AG20443 (cell line): Measurements from ENCODE around the gene CORO1A.
"Not testable (repeated sequence)": the region's sequence is repeated elsewhere in the genome, so short reads cannot be mapped to it uniquely, and the experiment has no call there.

Source experiments
- DNase-seq: peaks from one replicate; pipeline ENCODE4 v3.0.0; 2012; ENCODE audit warnings: low spot score, mixed read lengths

Gene CORO1A

GRCh38 chr16:30205541-30206236, 22.3 kb downstream of the CORO1A start:
- not testable (repeated sequence) for DNase-seq

GRCh38 chr16:30206252-30206651, 22.9 kb downstream of the CORO1A start:
- not testable (repeated sequence) for DNase-seq

GRCh38 chr16:30207063-30207704, 23.8 kb downstream of the CORO1A start:
- DNase-seq: not testable (repeated sequence)

- not testable (repeated sequence) for DNase-seq
These were observed 25.6 kb downstream of the CORO1A start for GRCh38 chr16:30209032-30209431.

GRCh38 chr16:30211414-30211813, 28.0 kb downstream of the CORO1A start:
- DNase-seq: not testable (repeated sequence)

GRCh38 chr16:30217082-30217481, 33.7 kb downstream of the CORO1A start:
- DNase-seq: not testable (repeated sequence)
